Activated T-cell treated with anti-CD3 and anti-CD28 coated beads for 4 hours (primary cell): ENCODE data around the gene SIPA1L3.

Experiments
- DNase-seq: peaks from one replicate; pipeline ENCODE4 v3.0.0-alpha.2; 2020

Gene SIPA1L3

GRCh38 chr19:37999309-38000213 is 92.6 kb downstream of the SIPA1L3 start:
- DNase-seq: no peak

DNA sequence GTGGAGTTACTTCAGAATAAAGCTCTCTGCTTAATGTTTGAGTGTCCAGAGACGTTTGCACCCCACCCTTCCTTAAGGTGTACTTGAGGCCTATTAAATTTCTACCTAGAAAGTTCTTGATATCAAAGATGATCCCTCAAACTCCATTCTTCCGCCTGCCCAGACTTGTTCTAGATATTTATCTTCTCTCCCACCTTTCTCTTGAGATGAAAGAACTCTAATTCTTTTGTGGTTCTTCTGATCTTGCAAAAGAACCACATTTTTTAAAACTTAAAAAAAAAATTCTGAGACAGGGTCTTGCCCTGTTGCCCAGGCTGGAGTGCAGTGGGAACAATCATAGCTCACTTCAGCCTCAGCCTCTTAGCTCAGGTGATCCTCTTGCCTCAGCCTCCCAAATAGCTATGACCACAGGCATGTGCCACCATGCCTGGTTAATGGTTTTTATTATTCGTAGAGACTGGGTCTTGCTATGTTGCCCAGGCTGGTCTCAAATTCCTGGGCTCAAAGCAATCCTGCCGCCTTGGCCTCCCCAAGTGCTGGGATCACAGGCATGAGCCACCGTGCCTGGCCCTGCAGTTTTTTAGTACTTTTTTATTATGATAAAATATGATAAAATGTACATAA is 94.3 kb downstream of the SIPA1L3 start:
- no peak for DNase-seq

DNA sequence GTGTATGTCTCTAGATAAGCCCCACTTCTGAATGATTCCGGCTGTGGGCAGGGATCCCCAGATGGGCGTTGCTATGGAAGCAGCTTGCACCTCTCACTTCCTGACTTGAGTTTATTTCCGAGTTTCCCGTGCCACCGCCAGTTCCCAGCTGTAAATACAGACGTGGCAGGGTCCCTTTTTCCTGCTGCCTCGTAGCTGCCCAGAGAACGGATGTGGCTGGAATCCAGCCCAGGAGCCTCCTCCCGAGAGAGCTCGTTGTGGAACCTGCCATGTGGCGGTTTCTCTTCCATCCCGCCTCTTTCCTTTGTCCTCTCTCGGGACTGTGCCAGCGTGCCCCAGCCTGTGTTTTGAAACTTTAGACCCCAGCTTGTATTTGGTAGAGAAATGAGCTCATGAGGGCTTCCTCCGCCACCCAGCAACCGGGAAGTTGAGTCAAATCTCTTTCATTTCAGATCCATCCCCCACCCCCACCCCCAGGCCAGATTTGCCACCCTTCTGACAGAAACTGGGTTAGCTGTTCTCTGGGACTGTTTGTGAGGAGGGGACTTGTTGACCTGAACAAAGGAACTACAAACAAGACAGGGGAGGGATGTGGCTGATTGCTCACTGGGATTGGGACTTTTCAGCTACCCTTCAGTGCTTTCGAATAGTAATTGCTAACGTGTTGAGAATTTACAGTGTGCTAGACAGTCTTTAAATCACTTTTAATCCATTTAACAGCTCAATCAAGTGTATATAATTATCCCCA is 96.6 kb downstream of the SIPA1L3 start:
- DNase-seq: no peak

DNA sequence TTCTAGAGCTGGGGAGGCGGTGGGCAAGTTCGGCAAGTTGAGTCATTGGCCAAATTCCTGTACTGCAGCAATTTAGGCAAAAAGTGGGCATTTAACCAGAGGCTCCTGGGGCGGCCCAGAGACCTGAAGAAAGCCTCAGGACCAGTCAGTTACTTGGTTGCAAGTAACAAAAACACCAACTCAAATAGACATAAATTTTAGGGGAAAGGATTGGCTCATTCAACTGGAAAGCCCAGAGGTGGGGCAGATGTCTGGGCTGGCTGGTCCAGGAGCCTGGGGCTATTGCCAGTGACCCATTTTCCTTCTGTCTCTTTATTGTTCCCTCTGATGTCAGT is 97.1 kb downstream of the SIPA1L3 start:
- no peak for DNase-seq

- DNase-seq: no peak
These were observed 97.7 kb downstream of the SIPA1L3 start for GRCh38 chr19:38004521-38005223.

- no peak for DNase-seq
These were observed 98.2 kb downstream of the SIPA1L3 start for GRCh38 chr19:38005224-38005614.

GRCh38 chr19:38006361-38007045 is 99.5 kb downstream of the SIPA1L3 start:
- no peak for DNase-seq

DNA sequence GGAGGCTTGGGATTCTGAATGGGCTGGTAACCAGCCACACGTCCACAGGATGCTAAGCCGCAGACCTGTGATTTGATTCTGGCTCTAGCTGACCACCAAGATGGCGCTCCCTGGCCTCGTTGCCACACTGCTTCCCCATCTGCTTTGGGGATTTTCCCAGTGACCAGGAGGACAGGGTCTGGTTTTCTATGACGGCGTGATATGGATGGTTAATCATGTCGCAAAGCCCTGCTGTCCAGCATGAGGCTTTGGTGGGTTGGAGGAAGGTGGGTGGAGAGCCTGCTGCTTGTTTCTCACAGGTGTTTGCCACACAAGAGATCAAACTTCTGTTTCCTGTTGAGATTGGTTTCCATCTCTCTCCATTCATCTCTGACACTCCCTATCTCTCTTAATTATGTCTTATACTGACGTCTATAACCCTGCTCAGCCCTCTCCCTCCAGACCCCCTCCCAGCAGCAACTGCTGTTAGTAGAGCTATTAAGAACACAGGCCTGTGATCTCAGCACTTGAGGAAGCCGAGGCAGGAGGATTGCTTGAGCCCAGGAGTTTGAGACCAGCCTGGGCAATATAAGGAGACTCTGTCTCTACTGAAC is 102.7 kb downstream of the SIPA1L3 start:
- no peak for DNase-seq

- no peak for DNase-seq
These were observed 104.4 kb downstream of the SIPA1L3 start for GRCh38 chr19:38011426-38011825.

- no peak for DNase-seq
These were observed 105.3 kb downstream of the SIPA1L3 start for GRCh38 chr19:38012290-38012689.

DNA sequence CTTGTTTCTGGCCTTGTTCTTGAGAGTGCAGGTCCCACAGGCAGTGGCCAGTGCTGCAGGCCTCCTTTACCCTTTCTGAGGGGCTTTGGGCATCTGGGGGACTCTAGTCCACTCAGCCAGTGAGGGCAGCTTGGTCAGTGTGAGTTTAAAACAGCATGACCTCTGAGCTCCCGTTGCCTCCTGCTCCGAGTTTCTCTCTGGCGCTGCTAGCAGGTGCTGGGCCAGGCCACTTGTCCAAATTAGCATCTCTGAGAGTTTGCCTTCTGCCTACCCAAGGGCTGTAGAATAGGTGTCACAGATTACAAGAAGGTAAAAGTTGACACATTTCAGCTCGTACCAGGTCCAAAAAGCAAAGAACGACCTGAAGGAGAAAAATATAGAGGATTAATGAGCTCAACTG is 105.9 kb downstream of the SIPA1L3 start:
- no peak for DNase-seq

GRCh38 chr19:38013913-38014580 is 107.0 kb downstream of the SIPA1L3 start:
- no peak for DNase-seq

DNA sequence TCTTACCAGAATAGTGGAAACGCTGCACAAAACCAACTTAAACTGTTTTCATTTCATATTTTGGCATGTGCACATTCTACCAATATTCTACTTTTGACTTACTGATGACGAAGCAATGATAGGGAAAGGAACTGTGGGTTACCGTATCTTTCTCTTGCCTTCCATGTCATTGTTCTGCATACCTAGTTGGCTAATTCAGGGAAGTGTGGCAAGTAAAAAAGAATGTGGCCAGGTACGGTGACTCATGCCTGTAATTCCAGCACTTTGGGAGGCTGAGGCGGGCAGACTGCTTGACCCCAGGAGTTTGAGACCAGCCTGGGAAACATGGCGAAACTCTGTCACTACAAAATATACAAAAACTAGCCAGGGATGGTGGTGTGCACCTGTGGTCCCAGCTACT is 108.2 kb downstream of the SIPA1L3 start:
- no peak for DNase-seq

DNA sequence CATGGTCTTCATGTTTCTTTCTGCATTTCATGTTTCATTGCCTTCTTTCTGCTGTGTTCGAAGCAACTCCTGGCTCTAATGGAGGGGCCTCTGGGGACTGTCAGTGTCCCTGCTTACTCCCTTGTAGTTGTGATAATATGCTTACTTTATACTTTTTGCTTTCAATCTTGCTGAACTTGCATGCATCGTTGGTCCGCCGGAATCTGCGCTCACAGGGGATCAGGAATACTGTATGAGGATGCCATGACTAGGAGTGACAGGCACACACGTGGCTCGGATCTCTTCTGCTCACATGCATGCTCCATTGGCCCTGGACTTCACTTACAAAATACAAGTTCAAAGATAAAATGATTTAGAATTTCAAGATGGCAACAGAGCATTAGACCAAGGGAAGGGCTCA is 108.8 kb downstream of the SIPA1L3 start:
- no peak for DNase-seq

DNA sequence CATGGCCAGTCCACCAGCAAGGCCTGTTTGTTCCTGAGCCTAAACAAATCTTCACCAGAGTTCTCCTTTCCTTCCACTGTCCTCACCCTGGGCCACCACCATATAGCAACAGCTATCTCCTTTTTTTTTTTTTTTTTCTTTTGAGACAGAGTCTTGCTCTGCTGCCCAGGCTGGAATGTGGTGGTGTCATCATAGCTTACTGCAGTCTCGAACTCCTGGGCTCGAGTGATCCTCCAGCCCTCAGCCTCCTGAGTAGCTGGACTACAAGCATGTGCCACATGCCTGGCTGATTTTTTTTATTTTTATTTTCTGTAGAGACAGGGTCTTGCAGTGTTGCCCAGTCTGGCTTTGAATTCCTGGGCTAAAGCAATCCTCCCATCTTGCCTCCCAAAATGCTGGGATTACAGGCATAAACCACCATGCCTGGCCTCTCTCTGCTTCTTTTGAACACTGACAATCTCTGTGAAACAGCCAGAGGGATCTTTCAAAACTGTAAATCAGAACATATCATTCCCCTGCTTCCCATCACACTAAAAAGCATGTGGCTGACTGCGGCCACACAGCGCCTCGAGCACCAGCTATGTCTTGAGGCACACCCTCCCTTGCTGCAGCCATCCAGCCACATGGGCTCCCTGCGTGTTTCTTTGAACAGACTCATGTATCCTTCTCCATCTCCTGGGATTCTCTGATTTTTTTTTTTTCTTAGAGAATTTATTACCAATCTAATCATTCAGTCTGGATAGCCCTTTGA is 110.6 kb downstream of the SIPA1L3 start:
- no peak for DNase-seq

- DNase-seq: no peak
These were observed 111.8 kb downstream of the SIPA1L3 start for GRCh38 chr19:38018694-38019395.

DNA sequence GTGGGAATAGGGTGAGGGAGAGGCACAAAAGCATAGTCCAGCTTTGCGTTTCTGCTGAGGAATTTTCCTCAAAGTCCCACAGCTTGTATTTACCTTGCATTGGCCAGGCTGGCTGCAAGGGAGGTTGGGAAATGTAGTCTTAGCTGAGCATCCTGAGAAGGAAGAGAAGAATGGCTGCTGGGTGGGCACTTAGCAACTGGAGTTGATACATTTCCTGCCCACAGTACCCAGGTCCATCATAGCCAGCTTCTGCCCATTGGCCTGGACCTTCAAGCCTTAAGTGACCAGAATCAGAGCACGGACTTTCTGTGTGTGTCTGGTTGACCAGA is 112.4 kb downstream of the SIPA1L3 start:
- DNase-seq: no peak

DNA sequence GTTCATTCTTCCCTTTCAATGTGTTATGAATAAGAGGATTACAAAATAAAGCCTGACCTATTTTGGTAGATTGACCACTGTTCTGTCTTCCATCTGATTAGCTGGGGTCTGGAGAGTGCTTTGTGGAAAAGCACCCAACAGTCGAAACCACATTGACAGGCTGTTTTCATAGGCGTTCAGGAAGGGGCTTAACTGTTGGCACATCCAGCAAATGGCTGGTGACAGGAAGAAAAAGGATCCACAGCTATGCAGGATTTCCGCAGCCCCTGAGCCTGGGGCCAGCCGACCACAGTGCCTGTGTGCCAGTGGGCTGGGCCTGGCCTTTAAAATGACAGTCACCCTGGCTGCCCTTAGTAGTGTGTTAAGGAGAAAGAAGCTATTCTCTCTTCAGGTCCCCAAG is 113.3 kb downstream of the SIPA1L3 start:
- no peak for DNase-seq

DNA sequence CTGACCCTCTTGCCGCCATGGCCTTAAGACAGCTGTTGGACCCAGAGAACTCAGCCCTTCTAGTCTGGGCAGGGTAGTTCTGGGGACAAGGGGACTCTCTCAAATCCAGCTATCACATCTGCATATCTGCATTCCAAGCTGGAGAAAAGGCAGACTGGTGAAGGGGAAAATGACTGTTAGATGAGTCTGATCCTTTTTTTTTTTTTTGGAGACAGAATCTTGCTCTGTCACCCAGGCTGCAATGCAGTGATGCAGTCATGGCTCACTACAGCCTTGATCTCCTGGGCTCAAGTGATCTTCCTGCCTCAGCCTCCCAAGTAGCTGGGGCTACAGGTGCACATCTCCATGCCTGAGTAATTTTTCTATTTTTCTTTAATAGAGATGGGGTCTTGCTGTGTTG is 114.3 kb downstream of the SIPA1L3 start:
- no peak for DNase-seq
